HEK293 (cell line): ENCODE results near the gene EPS8.

Source experiments
- CTCF ChIA-PET: fragments of 350-600 bp; formaldehyde crosslinking; extraction: SDS; loops from one replicate; lab custom pipeline; 2021; ENCODE audit warnings: antibody characterized with exemption; lab: Yijun Ruan, JAX
- POLR2A ChIA-PET: fragments of 300-600 bp; formaldehyde crosslinking; extraction: SDS; loops from one replicate; lab custom pipeline; 2020; ENCODE audit warnings: antibody characterized with exemption, inconsistent platforms; lab: Yijun Ruan, JAX
- H3K27ac ChIP-seq: fragments of 200-500 bp; sonication (Bioruptor generic); 2 replicates; pipeline ENCODE4 v1.5.1; 2014; ENCODE audit warnings: low read depth, low read length, control low read depth, inconsistent platforms; ENCODE audit errors: extremely low read depth
- H3K36me3 ChIP-seq, 2 experiments: fragments of 200-500 bp in 1 of 2; sonication (Bioruptor generic) in 1 of 2; 1 replicate in 1 of 2; 2 replicates in 1 of 2; pipeline ENCODE4 v1.5.1; 2014 to 2017; ENCODE audit warnings: inconsistent platforms in 2 of 2, low read length in 2 of 2; ENCODE audit not compliant: control insufficient read depth in 2 of 2, insufficient read depth in 1 of 2
- H3K4me1 ChIP-seq: fragments of 200-500 bp; sonication (Bioruptor generic); 2 replicates; pipeline ENCODE4 v1.5.1; 2014; ENCODE audit warnings: mild to moderate bottlenecking, low read length, inconsistent platforms; ENCODE audit not compliant: control insufficient read depth, insufficient read depth
- H3K4me3 ChIP-seq: 2 replicates; pipeline ENCODE4 v1.5.1; 2011; ENCODE audit warnings: low read depth, mild to moderate bottlenecking, control low read depth, low read length, moderate library complexity
- H3K9me3 ChIP-seq: fragments of 200-500 bp; sonication (Bioruptor generic); 2 replicates; pipeline ENCODE4 v1.5.1; 2014; ENCODE audit warnings: low read depth, low read length, inconsistent platforms; ENCODE audit not compliant: control insufficient read depth, insufficient read depth
- ATF2 ChIP-seq: fragments of 450-650 bp; formaldehyde crosslinking; IDR thresholded peaks from 2 replicates; pipeline ENCODE4 v1.5.1; 2016; ENCODE audit warnings: missing biosample characterization, missing genetic modification characterization, low read depth
- GLI4 ChIP-seq: fragments of 450-650 bp; formaldehyde crosslinking; IDR thresholded peaks from 2 replicates; pipeline ENCODE4 v1.5.1; 2016; ENCODE audit warnings: missing biosample characterization, missing genetic modification characterization
- GLIS2 ChIP-seq: fragments of 450-650 bp; formaldehyde crosslinking; IDR thresholded peaks from 2 replicates; pipeline ENCODE4 v1.5.1; 2016; ENCODE audit warnings: missing biosample characterization, missing genetic modification characterization
- KLF9 ChIP-seq: fragments of 450-650 bp; formaldehyde crosslinking; IDR thresholded peaks from 2 replicates; pipeline ENCODE4 v1.5.1; 2016; ENCODE audit warnings: missing biosample characterization, missing genetic modification characterization, low read depth
- PBX3 ChIP-seq: sonication (generic); formaldehyde crosslinking; IDR thresholded peaks from 2 replicates; pipeline ENCODE4 v1.8.1; 2022; ENCODE audit warnings: mild to moderate bottlenecking, moderate library complexity, missing genetic modification reagents
- ZBTB48 ChIP-seq: fragments of 450-650 bp; formaldehyde crosslinking; IDR thresholded peaks from 2 replicates; pipeline ENCODE4 v1.5.1; 2016; ENCODE audit warnings: missing biosample characterization, missing genetic modification characterization
- ZBTB7A ChIP-seq: fragments of 450-650 bp; formaldehyde crosslinking; IDR thresholded peaks from 2 replicates; pipeline ENCODE4 v1.5.1; 2016; ENCODE audit warnings: low read depth, missing biosample characterization, missing genetic modification characterization
- ZBTB8A ChIP-seq: fragments of 450-650 bp; formaldehyde crosslinking; IDR thresholded peaks from 2 replicates; pipeline ENCODE4 v1.5.1; 2016; ENCODE audit warnings: missing biosample characterization, missing genetic modification characterization
- ZNF18 ChIP-seq: fragments of 450-650 bp; formaldehyde crosslinking; IDR thresholded peaks from 2 replicates; pipeline ENCODE4 v1.5.1; 2016; ENCODE audit warnings: missing biosample characterization, missing genetic modification characterization
- ZNF274 ChIP-seq, 2 experiments: fragments of 200-500 bp in 1 of 2; fragments of 450-650 bp in 1 of 2; sonication (Bioruptor generic) in 1 of 2; formaldehyde crosslinking in 1 of 2; IDR thresholded peaks; 2 replicates each; pipeline versions ENCODE4 v1.5.1 to v1.6.1; 2014 to 2016; ENCODE audit warnings: borderline replicate concordance in 1 of 2, inconsistent platforms in 1 of 2, low read length in 1 of 2, missing biosample characterization in 1 of 2, missing genetic modification characterization in 1 of 2
- ZNF362 ChIP-seq: fragments of 450-650 bp; formaldehyde crosslinking; IDR thresholded peaks from 2 replicates; pipeline ENCODE4 v1.5.1; 2016; ENCODE audit warnings: missing biosample characterization, missing genetic modification characterization
- ZNF449 ChIP-seq: fragments of 450-650 bp; formaldehyde crosslinking; IDR thresholded peaks from 2 replicates; pipeline ENCODE4 v1.5.1; 2017; ENCODE audit warnings: missing biosample characterization, mild to moderate bottlenecking, missing genetic modification characterization, moderate library complexity
- ZNF514 ChIP-seq: fragments of 450-650 bp; formaldehyde crosslinking; IDR thresholded peaks from 2 replicates; pipeline ENCODE4 v1.5.1; 2016; ENCODE audit warnings: missing biosample characterization, missing genetic modification characterization
- ZNF558 ChIP-seq: fragments of 450-650 bp; formaldehyde crosslinking; IDR thresholded peaks from 2 replicates; pipeline ENCODE4 v1.5.1; 2016; ENCODE audit warnings: missing biosample characterization, missing genetic modification characterization
- ZNF561 ChIP-seq: fragments of 450-650 bp; IDR thresholded peaks from 2 replicates; pipeline ENCODE4 v1.5.1; 2018; ENCODE audit warnings: missing biosample characterization, missing genetic modification characterization, borderline replicate concordance
- ZNF596 ChIP-seq: fragments of 450-650 bp; IDR thresholded peaks from 2 replicates; pipeline ENCODE4 v1.5.0; 2018; ENCODE audit warnings: missing biosample characterization, mild to moderate bottlenecking, missing genetic modification characterization, moderate library complexity
- ZNF692 ChIP-seq: fragments of 450-650 bp; formaldehyde crosslinking; IDR thresholded peaks from 2 replicates; pipeline ENCODE4 v1.5.1; 2016; ENCODE audit warnings: missing biosample characterization, missing genetic modification characterization
- ZNF776 ChIP-seq: fragments of 450-650 bp; formaldehyde crosslinking; IDR thresholded peaks from 2 replicates; pipeline ENCODE4 v1.5.0; 2017; ENCODE audit warnings: missing biosample characterization, missing genetic modification characterization, borderline replicate concordance
- ZSCAN18 ChIP-seq: fragments of 450-650 bp; formaldehyde crosslinking; IDR thresholded peaks from 2 replicates; pipeline ENCODE4 v1.5.1; 2016; ENCODE audit warnings: missing biosample characterization, missing genetic modification characterization
- ZSCAN4 ChIP-seq: fragments of 450-650 bp; formaldehyde crosslinking; IDR thresholded peaks from 2 replicates; pipeline ENCODE4 v1.5.1; 2017; ENCODE audit warnings: missing biosample characterization, missing genetic modification characterization

EPS8 gene

GRCh38 chr12:15699886-15700285 lies 89.3 kb downstream of the EPS8 start (continued):
- TF ChIP-seq ZNF776 (tag by site-specific recombination) = no peak
- TF ChIP-seq ZNF561 (tag by site-specific recombination) = no peak
- no peak for TF ChIP-seq ZBTB8A (tag by site-specific recombination)
- no peak for TF ChIP-seq ZBTB7A (tag by site-specific recombination)
- no peak for TF ChIP-seq ZNF18
- no peak for TF ChIP-seq GLI4 (tag by site-specific recombination)
- no peak for TF ChIP-seq ZNF449 (tag by site-specific recombination)
- no peak for TF ChIP-seq KLF9 (tag by site-specific recombination)

GRCh38 chr12:15698377-15698871 lies 90.8 kb downstream of the EPS8 start:
- no peak overlapping the region for H3K4me3 ChIP-seq
- TF ChIP-seq ZBTB48 (tag by site-specific recombination) = no peak
- no peak for TF ChIP-seq ZNF274 (IDR thresholded peaks at IDR 0.05; ENCODE audit: low read length)
- TF ChIP-seq ZNF274 (tag by site-specific recombination; IDR thresholded peaks at IDR 0.05; ENCODE audit: borderline replicate concordance) = no peak
- TF ChIP-seq ZNF596 = no peak
- no peak for TF ChIP-seq ZNF558 (tag by site-specific recombination)
- no peak for TF ChIP-seq ZSCAN18 (tag by site-specific recombination)
- TF ChIP-seq ZNF362 (tag by site-specific recombination) = no peak
- TF ChIP-seq ZNF692 (tag by site-specific recombination) = no peak
- no peak for TF ChIP-seq PBX3
- TF ChIP-seq ATF2 (tag by site-specific recombination) = no peak
- no peak for TF ChIP-seq ZNF514 (tag by site-specific recombination)
- no peak for TF ChIP-seq GLIS2 (tag by site-specific recombination)
- TF ChIP-seq KLF9 (tag by site-specific recombination) = no peak
- no peak for TF ChIP-seq ZSCAN4
- TF ChIP-seq, all 188 proteins: peak for 0
- Histone ChIP-seq H3K9me3 (no peaks in the 10 kb centered on the region), H3K36me3 (no peaks in the 10 kb centered on the region), H3K27ac (no peak overlapping the region), H3K4me1 (peaks cover 23% of the 10 kb centered on the region)
- ChIA-PET POLR2A (no interaction called here), CTCF (interaction anchor here (0.7 to 1.2 kb wide), 2 partner anchors 13 to 106 kb away, joined by 3 read pairs; no protein-coding TSS in a partner anchor)
